NOMO-1 (cell line): ENCODE results near the gene RTL10.

ENCODE experiments used
- DNase-seq, 2 experiments: peaks; one replicate each; lab custom pipeline; 2025; ENCODE audit not compliant: unreplicated experiment in 2 of 2; lab: John Stamatoyannopoulos, UW

The RTL10 gene

GRCh38 chr22:19812910-19813309, 41.8 kb downstream of the RTL10 start:
- DNase-seq = no peak

- no peak for DNase-seq
These were observed 42.6 kb downstream of the RTL10 start for GRCh38 chr22:19811811-19812771.

GRCh38 chr22:19811211-19811621, 43.5 kb downstream of the RTL10 start:
- no peak for DNase-seq

- no peak for DNase-seq
These were observed 44.1 kb downstream of the RTL10 start for GRCh38 chr22:19810381-19811201.

GRCh38 chr22:19809741-19810140, 44.9 kb downstream of the RTL10 start:
- DNase-seq = no peak

- no peak for DNase-seq
These were observed 45.7 kb downstream of the RTL10 start for GRCh38 chr22:19808873-19809478.

- no peak for DNase-seq
These were observed 46.5 kb downstream of the RTL10 start for GRCh38 chr22:19807914-19808872.

GRCh38 chr22:19807161-19807913, 47.3 kb downstream of the RTL10 start:
- no peak for DNase-seq

GRCh38 chr22:19806213-19807160, 48.2 kb downstream of the RTL10 start:
- DNase-seq = no peak

GRCh38 chr22:19805821-19806212, 48.9 kb downstream of the RTL10 start:
- DNase-seq = no peak
